Measurements from ENCODE around the gene ARF1. TPM values are rescaled to one million over a fixed set of nuclear protein-coding genes. Genes with fewer than 3 reads are reported as not detected.

Gene ARF1
- total RNA-seq, 4 donors from 2014 or later = 165 to 340 (median 203) TPM

DNA sequence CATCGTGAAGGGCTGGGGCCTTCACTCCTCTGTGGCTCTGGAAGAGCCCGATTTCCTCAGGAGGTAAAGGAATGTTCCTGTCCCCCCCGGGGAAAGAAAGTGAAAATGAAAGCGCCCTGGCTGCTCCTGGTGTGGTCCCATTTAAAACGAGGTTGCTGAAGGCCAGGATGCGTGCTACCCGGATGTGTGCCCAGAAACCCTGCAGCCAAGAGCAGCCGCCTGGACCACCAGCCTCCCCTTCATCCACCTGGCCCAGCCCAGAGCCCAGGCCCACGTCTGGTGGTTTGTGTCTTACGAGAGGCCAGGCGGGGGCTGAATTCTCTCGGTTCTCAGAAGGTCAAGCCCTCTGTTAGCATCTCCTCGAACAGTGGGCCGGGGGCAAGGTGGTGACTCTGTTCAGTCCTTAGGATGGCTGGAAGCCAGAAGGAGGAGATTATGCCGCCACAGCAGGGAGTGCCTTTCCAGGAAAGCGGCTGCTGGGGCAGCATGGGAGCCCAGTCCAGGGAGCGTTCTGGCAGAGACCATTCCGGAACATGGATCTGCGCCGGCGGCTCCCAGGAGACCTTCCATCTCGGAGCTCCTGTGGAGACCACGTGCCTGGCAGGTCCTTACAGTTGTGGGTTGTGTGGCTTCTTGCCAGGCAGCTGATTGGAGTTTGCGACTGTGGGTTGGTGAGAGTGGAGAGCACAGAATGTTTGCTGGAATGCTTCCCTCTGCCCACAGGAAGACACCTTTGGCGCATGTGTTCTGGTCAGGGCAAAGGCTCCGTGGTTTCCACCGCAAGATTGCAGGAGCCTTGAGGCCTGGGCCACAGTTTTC is 58.9 kb downstream of the ARF1 start:
- Histone ChIP-seq H3K36me3 (no peaks in the 10 kb centered on the region), H3K4me3 (peak overlapping the region; percentile 78 to 99), H3K27ac (peak overlapping the region; percentile 87 to 96), H3K9me3 (no peaks in the 10 kb centered on the region), H3K4me1 (peaks cover 0 to 26% of the 10 kb centered on the region in 2 donors), H3K27me3 (no peaks in the 10 kb centered on the region)
- intact Hi-C loops (cut with DNase I; ENCODE audit: low total_unique reads) = no loop called here
- TF ChIP-seq, protein P1, sequence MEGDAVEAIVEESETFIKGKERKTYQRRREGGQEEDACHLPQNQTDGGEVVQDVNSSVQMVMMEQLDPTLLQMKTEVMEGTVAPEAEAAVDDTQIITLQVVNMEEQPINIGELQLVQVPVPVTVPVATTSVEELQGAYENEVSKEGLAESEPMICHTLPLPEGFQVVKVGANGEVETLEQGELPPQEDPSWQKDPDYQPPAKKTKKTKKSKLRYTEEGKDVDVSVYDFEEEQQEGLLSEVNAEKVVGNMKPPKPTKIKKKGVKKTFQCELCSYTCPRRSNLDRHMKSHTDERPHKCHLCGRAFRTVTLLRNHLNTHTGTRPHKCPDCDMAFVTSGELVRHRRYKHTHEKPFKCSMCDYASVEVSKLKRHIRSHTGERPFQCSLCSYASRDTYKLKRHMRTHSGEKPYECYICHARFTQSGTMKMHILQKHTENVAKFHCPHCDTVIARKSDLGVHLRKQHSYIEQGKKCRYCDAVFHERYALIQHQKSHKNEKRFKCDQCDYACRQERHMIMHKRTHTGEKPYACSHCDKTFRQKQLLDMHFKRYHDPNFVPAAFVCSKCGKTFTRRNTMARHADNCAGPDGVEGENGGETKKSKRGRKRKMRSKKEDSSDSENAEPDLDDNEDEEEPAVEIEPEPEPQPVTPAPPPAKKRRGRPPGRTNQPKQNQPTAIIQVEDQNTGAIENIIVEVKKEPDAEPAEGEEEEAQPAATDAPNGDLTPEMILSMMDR (IDR thresholded peaks at IDR 0.05) = no peak
- TF ChIP-seq POLR2A (IDR thresholded peaks at IDR 0.05) = no peak
- peak; percentile 51 for DNase-seq

DNA sequence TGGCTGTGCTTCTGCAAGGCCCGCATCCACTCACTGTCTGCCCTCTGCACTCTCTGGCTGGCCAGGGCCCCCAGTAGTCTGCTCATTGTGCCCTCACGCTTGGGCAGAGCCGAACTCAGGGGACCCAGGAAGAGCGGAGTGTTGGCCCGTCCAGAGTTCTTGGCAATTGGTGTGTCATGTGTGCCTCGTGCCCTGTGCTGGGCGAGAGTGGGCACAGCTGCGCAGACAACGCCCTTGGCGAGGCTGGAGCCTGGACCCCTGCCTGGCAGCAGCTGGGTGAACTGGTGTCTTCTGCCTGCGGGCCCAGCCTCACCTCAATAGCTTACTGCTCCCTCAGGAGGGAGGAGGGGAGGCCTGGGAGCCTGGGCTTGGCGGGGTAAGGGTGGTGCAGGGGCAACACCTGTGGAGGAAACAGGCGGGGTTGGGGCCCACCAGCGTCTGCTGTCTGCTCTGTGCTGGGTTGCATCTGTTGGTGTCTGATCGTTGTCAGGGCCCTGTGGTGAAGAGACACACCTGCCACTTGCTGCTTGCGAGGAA is 59.7 kb downstream of the ARF1 start:
- TF ChIP-seq, protein P1 (IDR thresholded peaks at IDR 0.05) = no peak
- TF ChIP-seq POLR2A (IDR thresholded peaks at IDR 0.05) = no peak
- Histone ChIP-seq H3K27me3 (no peaks in the 10 kb centered on the region), H3K36me3 (no peaks in the 10 kb centered on the region), H3K4me1 (peaks cover 0 to 26% of the 10 kb centered on the region in 2 donors), H3K27ac (peak overlapping the region; percentile 87 to 96), H3K4me3 (no peak overlapping the region), H3K9me3 (no peaks in the 10 kb centered on the region)
- intact Hi-C loops (cut with DNase I; ENCODE audit: low total_unique reads) = no loop called here
- peak; percentile 16 to 17 for DNase-seq

DNA sequence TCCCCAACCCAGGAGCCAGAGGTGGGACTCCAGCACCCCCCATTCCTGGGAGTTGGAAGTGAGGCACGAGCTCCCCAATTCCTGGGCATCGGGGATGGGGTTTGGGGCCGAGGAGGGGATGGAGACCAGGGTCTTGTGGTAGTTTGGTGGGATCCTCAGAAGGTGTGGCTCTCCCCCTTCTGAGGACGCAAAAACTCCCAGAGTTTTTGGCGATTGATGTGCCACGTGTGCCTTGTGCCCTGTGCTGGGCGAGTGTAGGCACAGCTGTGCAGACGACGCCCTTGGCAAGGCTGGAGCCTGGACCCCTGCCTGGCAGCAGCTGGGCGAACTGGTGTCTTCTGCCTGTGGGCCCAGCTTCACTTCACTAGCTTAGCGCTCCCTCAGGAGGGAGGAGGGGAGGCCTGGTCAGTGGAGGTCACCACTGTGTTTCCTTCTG is 60.2 kb downstream of the ARF1 start:
- Histone ChIP-seq H3K9me3 (no peaks in the 10 kb centered on the region), H3K27me3 (no peaks in the 10 kb centered on the region), H3K36me3 (no peaks in the 10 kb centered on the region), H3K4me1 (peaks cover 0 to 26% of the 10 kb centered on the region in 2 donors), H3K4me3 (no peak overlapping the region), H3K27ac (no peak overlapping the region)
- TF ChIP-seq POLR2A (IDR thresholded peaks at IDR 0.05) = no peak
- TF ChIP-seq, protein P1 (IDR thresholded peaks at IDR 0.05) = no peak
- intact Hi-C loops (cut with DNase I; ENCODE audit: low total_unique reads) = no loop called here
- no peak for DNase-seq

DNA sequence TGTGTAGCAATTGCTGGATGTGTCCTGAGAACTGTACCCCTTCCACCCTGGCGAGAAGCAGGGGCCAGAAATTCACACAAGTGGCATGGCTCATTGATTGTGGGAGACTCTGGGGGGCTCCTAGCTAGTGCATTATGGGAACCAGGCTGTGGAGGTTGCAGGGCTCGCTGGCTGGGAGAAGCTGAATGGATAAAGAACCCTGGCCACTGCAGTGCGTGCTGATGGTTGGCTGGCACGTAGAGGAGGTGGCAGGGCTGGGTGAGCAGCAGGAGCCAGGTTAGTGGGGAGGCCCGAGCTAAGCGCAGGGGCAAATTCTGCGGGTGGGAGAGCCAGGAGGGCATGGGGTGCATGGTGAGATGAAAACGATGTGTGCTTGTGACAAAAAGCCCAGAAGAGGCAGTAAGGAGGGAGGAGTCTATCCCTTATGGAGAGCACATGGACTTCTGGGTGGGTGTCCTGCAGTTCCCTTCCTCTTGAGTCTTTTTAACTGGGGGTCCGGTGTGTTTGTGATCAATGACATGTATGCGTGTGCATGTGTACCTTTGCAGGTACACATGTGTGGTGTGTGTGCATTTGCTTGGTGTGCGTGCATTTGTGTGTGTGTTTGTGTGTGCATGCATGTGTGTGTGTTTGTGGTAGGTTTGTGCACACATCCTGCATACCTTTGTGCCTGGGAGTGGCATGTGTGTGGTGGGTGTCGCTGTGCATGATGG is 61.1 kb downstream of the ARF1 start:
- Histone ChIP-seq H3K4me1 (peaks cover 2 to 33% of the 10 kb centered on the region in 2 donors), H3K27ac (no peak overlapping the region)
- intact Hi-C loops (cut with DNase I; ENCODE audit: low total_unique reads) = no loop called here

More for the DNA sequence above, 61.1 kb downstream of the ARF1 start:
- TF ChIP-seq, protein P1 (IDR thresholded peaks at IDR 0.05) = no peak
- no peak for TF ChIP-seq POLR2A (IDR thresholded peaks at IDR 0.05)
- no peaks in the 10 kb centered on the region for H3K36me3 ChIP-seq
- no peaks in the 10 kb centered on the region for H3K9me3 ChIP-seq
- no peaks in the 10 kb centered on the region for H3K27me3 ChIP-seq
- H3K4me3 ChIP-seq = no peak overlapping the region
- no peak for DNase-seq
